Thyroid gland (tissue), 4 donors: ENCODE measurements around the gene PRIMPOL. TPM values are rescaled to one million over a fixed set of nuclear protein-coding genes. Genes with fewer than 3 reads are reported as not detected.

Experiments
- DNase-seq, 2 donors: peaks; one replicate each; pipeline ENCODE4 v3.0.0-alpha.2; 2019
- H3K27ac ChIP-seq, 3 donors: fragments of 200-600 bp; sonication (generic); 1 replicate in 2 of 3; 2 replicates in 1 of 3; pipeline ENCODE4 v1.5.1; 2016 to 2019; ENCODE audit warnings: mild to moderate bottlenecking in 1 of 3, moderate library complexity in 1 of 3
- H3K27me3 ChIP-seq: fragments of 200-600 bp; sonication (generic); one replicate; pipeline ENCODE4 v1.5.1; 2019
- H3K36me3 ChIP-seq, 2 donors: fragments of 200-600 bp; sonication (generic); one replicate each; pipeline ENCODE4 v1.5.1; 2016 to 2019
- H3K4me1 ChIP-seq, 2 donors: fragments of 200-600 bp; sonication (generic); one replicate each; pipeline ENCODE4 v1.5.1; 2017 to 2019
- H3K4me3 ChIP-seq, 3 donors: fragments of 200-600 bp; sonication (generic); replicated peaks in 1 of 3; 1 replicate in 2 of 3; 2 replicates in 1 of 3; pipeline ENCODE4 v1.5.1; 2016; ENCODE audit warnings: mild to moderate bottlenecking in 1 of 3
- H3K9me3 ChIP-seq: fragments of 200-600 bp; sonication (generic); one replicate; pipeline ENCODE4 v1.5.1; 2017
- CTCF ChIP-seq, 6 experiments: fragments of 200-600 bp in 3 of 6; fragments of 450-650 bp in 3 of 6; sonication (generic) in 3 of 6; IDR thresholded peaks; one replicate each; pipeline ENCODE4 v1.5.1; 2016 to 2019; ENCODE audit warnings: antibody characterized with exemption in 6 of 6, mild to moderate bottlenecking in 2 of 6, inconsistent platforms in 1 of 6, moderate library complexity in 1 of 6
- POLR2A ChIP-seq, 2 donors: fragments of 450-650 bp; IDR thresholded peaks; one replicate each; pipeline ENCODE4 v1.6.1; 2017; ENCODE audit warnings: antibody characterized with exemption in 2 of 2, mild to moderate bottlenecking in 2 of 2, moderate library complexity in 1 of 2
- WGBS, 2 donors: methylation state at CpG; one replicate each; pipeline ENCODE4 v1.1.5; 2017; 5-methylcytosine and 5-hydroxymethylcytosine counted together
- intact Hi-C: fragments of 100-400 bp; cut with DNase I; formaldehyde crosslinking; loops from one replicate; pipeline ENCODE4 v1.15.1; 2023
- total RNA-seq, 4 donors: library from RNA; depleted of rRNA; stranded (reverse); fragments of >200 nt; gene quantifications; one replicate each; pipeline ENCODE4 v1.2.3, GENCODE V29; 2016

Gene PRIMPOL
- total RNA-seq, 4 donors from 2014 or later: 14.4 to 29.4 (median 22.3) TPM

GRCh38 chr4:184743650-184744049, 94.1 kb downstream of the PRIMPOL start:
- Histone ChIP-seq H3K36me3 (no peaks in the 10 kb centered on the region), H3K27me3 (no peaks in the 10 kb centered on the region), H3K4me1 (peaks cover 24 to 43% of the 10 kb centered on the region in 2 donors), H3K9me3 (no peaks in the 10 kb centered on the region), H3K27ac (peak overlapping the region in 2 of 3 donors; percentile 18 to 76), H3K4me3 (no peak overlapping the region)
- no peak for TF ChIP-seq CTCF (IDR thresholded peaks at IDR 0.05)
- TF ChIP-seq POLR2A (IDR thresholded peaks at IDR 0.05): no peak
- intact Hi-C loops: loop anchor here (5.0 to 10.0 kb wide), 2 partner anchors 79 to 241 kb away; no protein-coding TSS in a partner anchor
- 92 to 95% methylated on average over 4 of the region's 4 CpGs for WGBS, 2 donors
- no peak for DNase-seq

- H3K4me3 ChIP-seq: no peak overlapping the region
- no peaks in the 10 kb centered on the region for H3K9me3 ChIP-seq
- 38 to 74% methylated on average over 8 to 10 of the region's 10 CpGs for WGBS, 2 donors
- H3K27me3 ChIP-seq: no peaks in the 10 kb centered on the region
- H3K36me3 ChIP-seq: no peaks in the 10 kb centered on the region
- intact Hi-C loops: loop anchor here (5.0 to 10.0 kb wide), 2 partner anchors 78 to 241 kb away; no protein-coding TSS in a partner anchor
- peaks cover 30 to 48% of the 10 kb centered on the region in 2 donors for H3K4me1 ChIP-seq
- peak in 1 of 2 donors; percentile 83 for DNase-seq
- H3K27ac ChIP-seq: peak overlapping the region in 2 of 3 donors; percentile 18 to 76
- no peak for TF ChIP-seq CTCF (IDR thresholded peaks at IDR 0.05)
Measured at GRCh38 chr4:184744236-184744635, 94.7 kb downstream of the PRIMPOL start.

Other genes with a start within 250 kb of the PRIMPOL start
- 10 to 100 TPM; 24.7 to 39.8 (median 34.5) TPM for gene IRF2, start 175.2 kb upstream of the PRIMPOL start, total RNA-seq
- 10 to 100 TPM; 10.1 to 23.6 (median 15.7) TPM for gene CASP3, start 291 bp upstream of the PRIMPOL start, total RNA-seq
- gene CENPU, start 84.4 kb downstream of the PRIMPOL start, total RNA-seq: 1 to 10 TPM in 3 of 4 donors, not detected in 1; 1.8 to 3.5 (median 1.9) TPM
- gene ACSL1, start 176.2 kb downstream of the PRIMPOL start, total RNA-seq: 100 to 1,000 TPM in 2 of 4 donors, 10 to 100 TPM in 2; 78.2 to 163 (median 112) TPM